Neural cell (in vitro differentiated cells): ENCODE measurements around the gene LEF1.

Experiments used
- EZH2 ChIP-seq: fragments of 200-600, 300-800 bp; shearing (Covaris generic), sonication (generic); IDR thresholded peaks from 2 replicates; pipeline ENCODE4 v1.6.1; 2014; ENCODE audit warnings: antibody characterized with exemption, low read length, borderline replicate concordance, mild to moderate bottlenecking; ENCODE audit not compliant: insufficient read depth, poor library complexity, severe bottlenecking
- POLR2AphosphoS5 ChIP-seq: IDR thresholded peaks from 2 replicates; pipeline ENCODE4 v1.6.1; 2012
- TF ChIP-seq, protein P1 (sequence below): fragments of 450-650 bp; IDR thresholded peaks from 2 replicates; pipeline ENCODE4 v1.5.1; 2014; ENCODE audit warnings: antibody characterized with exemption, mild to moderate bottlenecking, moderate library complexity; ENCODE audit not compliant: poor library complexity, severe bottlenecking
- TF ChIP-seq, protein P2 (sequence below): IDR thresholded peaks from 2 replicates; pipeline ENCODE4 v1.6.1; 2012; ENCODE audit warnings: borderline replicate concordance

DNA sequence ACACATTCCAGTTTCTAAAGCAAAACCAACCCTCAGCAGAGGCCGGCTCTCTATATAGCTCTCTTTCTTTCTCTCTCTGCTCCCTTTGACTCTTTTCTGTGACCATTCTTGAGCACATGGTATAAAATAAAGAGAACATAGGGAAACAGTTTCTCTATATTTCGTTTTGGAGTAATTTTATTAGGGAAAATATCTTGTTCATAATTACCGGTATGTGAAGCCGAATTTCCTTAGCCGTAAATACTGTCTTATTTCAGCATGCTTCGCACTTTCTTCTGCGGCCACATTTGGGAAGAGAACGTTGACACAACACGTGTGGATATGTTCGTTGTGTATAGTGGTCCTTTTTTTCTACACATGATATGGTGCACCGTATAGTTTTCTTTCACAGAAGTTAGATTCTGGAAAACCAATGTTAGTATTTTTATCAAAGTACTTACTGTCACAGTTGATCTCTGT, 4.9 kb upstream of the LEF1 start:
- TF ChIP-seq, protein P1, sequence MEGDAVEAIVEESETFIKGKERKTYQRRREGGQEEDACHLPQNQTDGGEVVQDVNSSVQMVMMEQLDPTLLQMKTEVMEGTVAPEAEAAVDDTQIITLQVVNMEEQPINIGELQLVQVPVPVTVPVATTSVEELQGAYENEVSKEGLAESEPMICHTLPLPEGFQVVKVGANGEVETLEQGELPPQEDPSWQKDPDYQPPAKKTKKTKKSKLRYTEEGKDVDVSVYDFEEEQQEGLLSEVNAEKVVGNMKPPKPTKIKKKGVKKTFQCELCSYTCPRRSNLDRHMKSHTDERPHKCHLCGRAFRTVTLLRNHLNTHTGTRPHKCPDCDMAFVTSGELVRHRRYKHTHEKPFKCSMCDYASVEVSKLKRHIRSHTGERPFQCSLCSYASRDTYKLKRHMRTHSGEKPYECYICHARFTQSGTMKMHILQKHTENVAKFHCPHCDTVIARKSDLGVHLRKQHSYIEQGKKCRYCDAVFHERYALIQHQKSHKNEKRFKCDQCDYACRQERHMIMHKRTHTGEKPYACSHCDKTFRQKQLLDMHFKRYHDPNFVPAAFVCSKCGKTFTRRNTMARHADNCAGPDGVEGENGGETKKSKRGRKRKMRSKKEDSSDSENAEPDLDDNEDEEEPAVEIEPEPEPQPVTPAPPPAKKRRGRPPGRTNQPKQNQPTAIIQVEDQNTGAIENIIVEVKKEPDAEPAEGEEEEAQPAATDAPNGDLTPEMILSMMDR: no peak
- TF ChIP-seq POLR2AphosphoS5 (no peak), EZH2 (no peak)
- TF ChIP-seq, protein P2, sequence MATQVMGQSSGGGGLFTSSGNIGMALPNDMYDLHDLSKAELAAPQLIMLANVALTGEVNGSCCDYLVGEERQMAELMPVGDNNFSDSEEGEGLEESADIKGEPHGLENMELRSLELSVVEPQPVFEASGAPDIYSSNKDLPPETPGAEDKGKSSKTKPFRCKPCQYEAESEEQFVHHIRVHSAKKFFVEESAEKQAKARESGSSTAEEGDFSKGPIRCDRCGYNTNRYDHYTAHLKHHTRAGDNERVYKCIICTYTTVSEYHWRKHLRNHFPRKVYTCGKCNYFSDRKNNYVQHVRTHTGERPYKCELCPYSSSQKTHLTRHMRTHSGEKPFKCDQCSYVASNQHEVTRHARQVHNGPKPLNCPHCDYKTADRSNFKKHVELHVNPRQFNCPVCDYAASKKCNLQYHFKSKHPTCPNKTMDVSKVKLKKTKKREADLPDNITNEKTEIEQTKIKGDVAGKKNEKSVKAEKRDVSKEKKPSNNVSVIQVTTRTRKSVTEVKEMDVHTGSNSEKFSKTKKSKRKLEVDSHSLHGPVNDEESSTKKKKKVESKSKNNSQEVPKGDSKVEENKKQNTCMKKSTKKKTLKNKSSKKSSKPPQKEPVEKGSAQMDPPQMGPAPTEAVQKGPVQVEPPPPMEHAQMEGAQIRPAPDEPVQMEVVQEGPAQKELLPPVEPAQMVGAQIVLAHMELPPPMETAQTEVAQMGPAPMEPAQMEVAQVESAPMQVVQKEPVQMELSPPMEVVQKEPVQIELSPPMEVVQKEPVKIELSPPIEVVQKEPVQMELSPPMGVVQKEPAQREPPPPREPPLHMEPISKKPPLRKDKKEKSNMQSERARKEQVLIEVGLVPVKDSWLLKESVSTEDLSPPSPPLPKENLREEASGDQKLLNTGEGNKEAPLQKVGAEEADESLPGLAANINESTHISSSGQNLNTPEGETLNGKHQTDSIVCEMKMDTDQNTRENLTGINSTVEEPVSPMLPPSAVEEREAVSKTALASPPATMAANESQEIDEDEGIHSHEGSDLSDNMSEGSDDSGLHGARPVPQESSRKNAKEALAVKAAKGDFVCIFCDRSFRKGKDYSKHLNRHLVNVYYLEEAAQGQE: no peak
